ENCODE data around the gene NIPA2. TPM values are rescaled to one million over a fixed set of nuclear protein-coding genes. Genes with fewer than 3 reads are reported as not detected.

Gene NIPA2
- total RNA-seq, 3 donors from 2014 or later, result 35.7 to 50.8 (median 40.3) TPM

DNA sequence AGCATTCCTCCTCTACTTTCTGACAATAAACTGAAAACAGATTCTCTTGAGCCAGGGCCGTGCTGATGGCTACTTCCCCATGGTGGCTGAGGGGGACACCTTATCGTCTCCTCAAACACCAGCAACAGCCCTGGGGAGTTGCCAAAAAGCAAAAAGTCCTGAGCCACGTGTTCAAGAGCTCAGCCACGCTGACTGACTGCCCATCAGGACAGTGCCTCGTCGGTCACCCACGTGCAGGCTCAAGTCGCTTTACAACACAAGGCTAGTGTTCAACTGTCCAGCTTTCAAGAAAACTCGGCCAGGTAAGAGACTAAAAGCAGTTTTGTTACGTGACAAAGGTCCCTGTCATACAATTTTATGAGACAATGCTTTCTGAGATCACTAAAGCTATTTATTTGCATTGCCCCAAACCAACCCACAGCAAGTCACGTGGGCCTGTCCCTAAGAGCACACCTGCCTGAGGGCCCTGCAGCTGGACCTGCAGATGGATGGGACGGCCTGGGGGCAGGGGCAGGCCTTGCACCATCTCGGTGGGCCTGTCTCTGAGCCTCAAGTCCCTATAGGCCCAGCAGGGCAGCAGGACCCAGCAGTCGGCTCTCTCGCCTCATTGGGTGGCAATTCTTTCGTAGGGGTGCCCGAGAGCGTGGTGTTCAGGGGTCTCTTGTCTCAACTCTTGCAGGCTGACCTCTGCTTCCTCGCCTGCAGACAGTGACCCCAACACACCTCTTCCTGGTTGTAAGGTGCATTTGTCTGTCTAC, 42.7 kb downstream of the NIPA2 start:
- H3K27me3 ChIP-seq, result no peaks in the 10 kb centered on the region
- no peaks in the 10 kb centered on the region for H3K4me1 ChIP-seq
- H3K36me3 ChIP-seq, result peaks cover 9% of the 10 kb centered on the region
- TF ChIP-seq POLR2A (IDR thresholded peaks at IDR 0.05), result no peak
- TF ChIP-seq, protein P1, sequence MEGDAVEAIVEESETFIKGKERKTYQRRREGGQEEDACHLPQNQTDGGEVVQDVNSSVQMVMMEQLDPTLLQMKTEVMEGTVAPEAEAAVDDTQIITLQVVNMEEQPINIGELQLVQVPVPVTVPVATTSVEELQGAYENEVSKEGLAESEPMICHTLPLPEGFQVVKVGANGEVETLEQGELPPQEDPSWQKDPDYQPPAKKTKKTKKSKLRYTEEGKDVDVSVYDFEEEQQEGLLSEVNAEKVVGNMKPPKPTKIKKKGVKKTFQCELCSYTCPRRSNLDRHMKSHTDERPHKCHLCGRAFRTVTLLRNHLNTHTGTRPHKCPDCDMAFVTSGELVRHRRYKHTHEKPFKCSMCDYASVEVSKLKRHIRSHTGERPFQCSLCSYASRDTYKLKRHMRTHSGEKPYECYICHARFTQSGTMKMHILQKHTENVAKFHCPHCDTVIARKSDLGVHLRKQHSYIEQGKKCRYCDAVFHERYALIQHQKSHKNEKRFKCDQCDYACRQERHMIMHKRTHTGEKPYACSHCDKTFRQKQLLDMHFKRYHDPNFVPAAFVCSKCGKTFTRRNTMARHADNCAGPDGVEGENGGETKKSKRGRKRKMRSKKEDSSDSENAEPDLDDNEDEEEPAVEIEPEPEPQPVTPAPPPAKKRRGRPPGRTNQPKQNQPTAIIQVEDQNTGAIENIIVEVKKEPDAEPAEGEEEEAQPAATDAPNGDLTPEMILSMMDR (IDR thresholded peaks at IDR 0.05), result no peak
- TF ChIP-seq POLR2AphosphoS5 (IDR thresholded peaks at IDR 0.05), result no peak
- DNase-seq (ENCODE audit: low spot score in 2 of 2), result no peak
- H3K4me3 ChIP-seq, result no peak overlapping the region
- no peak overlapping the region for H3K27ac ChIP-seq
- H3K9me3 ChIP-seq, result no peaks in the 10 kb centered on the region
- intact Hi-C loops (cut with DNase I; ENCODE audit: low total_unique reads), result no loop called here

DNA sequence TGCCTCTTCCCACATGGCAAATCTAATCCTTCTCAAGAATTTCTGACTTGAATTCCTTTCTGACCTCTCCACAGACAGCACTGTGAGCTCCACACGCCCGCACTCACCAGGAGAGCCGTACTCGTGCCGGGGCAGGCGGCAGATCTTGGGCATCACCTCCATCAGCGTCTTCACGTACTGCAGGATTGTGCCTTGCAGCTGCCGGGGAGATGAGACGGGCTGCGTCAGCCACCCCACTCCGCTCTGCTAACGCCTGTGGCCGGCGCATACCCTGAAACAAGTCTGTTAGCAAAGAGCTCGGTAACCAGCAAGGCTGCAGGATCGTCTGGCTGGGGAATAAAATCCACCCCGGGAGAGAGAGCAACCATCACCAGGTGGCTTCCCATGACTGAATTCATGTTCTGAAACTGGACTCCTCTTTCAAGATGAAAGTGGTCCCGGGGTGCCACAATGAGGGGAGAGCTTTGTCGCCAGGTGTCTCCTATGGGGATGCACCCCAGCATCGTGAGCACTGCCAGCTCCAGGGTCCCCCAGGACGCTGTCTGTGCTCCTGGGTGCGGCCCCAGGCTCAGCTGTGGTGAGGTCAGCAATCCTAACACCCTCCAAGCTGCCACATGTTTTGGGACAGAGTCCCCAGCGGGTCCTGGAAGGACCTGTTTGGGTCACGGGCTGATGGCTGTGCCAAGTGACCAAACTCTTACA, 43.4 kb downstream of the NIPA2 start:
- peaks cover 9% of the 10 kb centered on the region for H3K36me3 ChIP-seq
- TF ChIP-seq POLR2AphosphoS5 (IDR thresholded peaks at IDR 0.05) (no peak), POLR2A (IDR thresholded peaks at IDR 0.05) (no peak)
- TF ChIP-seq, protein P1 (IDR thresholded peaks at IDR 0.05), result no peak
- H3K4me3 ChIP-seq, result no peak overlapping the region
- no peak for DNase-seq (ENCODE audit: low spot score in 2 of 2)
- H3K4me1 ChIP-seq, result no peaks in the 10 kb centered on the region
- no peak overlapping the region for H3K27ac ChIP-seq
- H3K27me3 ChIP-seq, result no peaks in the 10 kb centered on the region
- H3K9me3 ChIP-seq, result no peaks in the 10 kb centered on the region
- intact Hi-C loops (cut with DNase I; ENCODE audit: low total_unique reads), result no loop called here

DNA sequence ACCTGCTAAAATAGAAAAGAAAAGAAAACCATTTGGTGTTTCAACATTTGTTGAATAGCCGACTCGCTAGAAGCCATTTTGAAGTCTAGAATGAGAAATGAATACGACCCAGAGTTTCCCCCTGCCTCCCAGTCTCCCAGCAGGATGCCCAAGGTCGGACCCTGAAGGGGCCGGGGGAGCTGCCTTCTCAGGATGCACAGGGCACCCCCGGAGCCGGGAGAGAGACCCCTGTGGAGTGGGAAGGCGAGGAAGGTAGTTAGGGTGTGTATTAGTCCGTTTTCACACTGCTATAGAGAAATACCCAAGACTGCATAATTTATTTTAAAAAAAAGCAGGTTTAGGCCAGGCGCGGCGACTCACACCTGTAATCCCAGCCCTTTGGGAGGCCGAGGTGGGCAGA, 44.7 kb downstream of the NIPA2 start:
- H3K4me1 ChIP-seq, result no peaks in the 10 kb centered on the region
- DNase-seq (ENCODE audit: low spot score in 2 of 2), result no peak
- H3K36me3 ChIP-seq, result peaks cover 9% of the 10 kb centered on the region
- intact Hi-C loops (cut with DNase I; ENCODE audit: low total_unique reads), result no loop called here
- no peaks in the 10 kb centered on the region for H3K9me3 ChIP-seq
- TF ChIP-seq POLR2AphosphoS5 (IDR thresholded peaks at IDR 0.05) (no peak), POLR2A (IDR thresholded peaks at IDR 0.05) (no peak)
- TF ChIP-seq, protein P1 (IDR thresholded peaks at IDR 0.05), result no peak
- H3K4me3 ChIP-seq, result no peak overlapping the region
- H3K27me3 ChIP-seq, result no peaks in the 10 kb centered on the region
- H3K27ac ChIP-seq, result no peak overlapping the region

DNA sequence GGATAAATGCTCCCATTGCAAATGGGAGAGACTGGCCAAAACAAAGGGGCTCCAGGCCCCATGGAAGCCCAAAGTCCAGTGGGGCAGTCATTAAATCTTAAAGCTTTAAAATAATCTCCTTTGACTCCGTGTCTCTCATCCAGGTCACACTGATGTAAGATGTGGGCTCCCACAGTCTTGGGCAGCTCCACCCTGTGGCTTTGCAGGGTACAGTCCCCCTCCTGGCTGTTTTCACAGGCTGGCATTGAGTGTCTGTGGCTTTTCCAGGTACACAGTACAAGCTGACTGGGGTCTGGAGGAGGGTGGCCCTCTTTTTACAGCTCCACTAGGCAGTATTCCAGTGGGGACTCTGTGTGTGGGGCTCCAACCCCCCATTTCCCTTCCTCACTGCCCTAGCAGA, 45.9 kb downstream of the NIPA2 start:
- Histone ChIP-seq H3K4me3 (no peak overlapping the region), H3K36me3 (peaks cover 9% of the 10 kb centered on the region), H3K27ac (no peak overlapping the region), H3K27me3 (no peaks in the 10 kb centered on the region), H3K9me3 (no peaks in the 10 kb centered on the region), H3K4me1 (no peaks in the 10 kb centered on the region)
- intact Hi-C loops (cut with DNase I; ENCODE audit: low total_unique reads), result no loop called here
- no peak for DNase-seq (ENCODE audit: low spot score in 2 of 2)
- TF ChIP-seq, protein P1 (IDR thresholded peaks at IDR 0.05), result peak in 1 of 3 donors; percentile 25
- TF ChIP-seq POLR2A (IDR thresholded peaks at IDR 0.05) (no peak), POLR2AphosphoS5 (IDR thresholded peaks at IDR 0.05) (no peak)

DNA sequence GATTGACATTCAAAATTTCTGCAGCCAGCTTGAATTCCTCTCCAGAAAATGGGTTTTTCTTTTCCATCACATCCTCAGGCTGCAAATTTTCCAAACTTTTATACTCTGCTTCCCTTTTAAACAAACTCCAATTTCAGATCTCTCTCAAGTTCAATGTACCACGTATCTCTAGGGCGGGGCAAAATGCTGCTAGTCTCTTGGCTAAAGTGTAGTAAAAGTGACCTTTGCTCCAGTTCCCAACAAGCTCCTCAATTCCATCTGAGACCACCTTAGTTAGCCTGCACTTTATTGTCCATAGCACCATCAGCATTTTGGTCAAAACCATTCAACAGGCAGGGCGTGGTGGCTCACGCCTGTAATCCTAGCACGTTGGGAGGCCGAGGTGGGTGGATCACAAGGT, 46.7 kb downstream of the NIPA2 start:
- Histone ChIP-seq H3K4me3 (no peak overlapping the region), H3K9me3 (no peaks in the 10 kb centered on the region), H3K27me3 (no peaks in the 10 kb centered on the region), H3K4me1 (no peaks in the 10 kb centered on the region), H3K27ac (no peak overlapping the region), H3K36me3 (peaks cover 9% of the 10 kb centered on the region)
- intact Hi-C loops (cut with DNase I; ENCODE audit: low total_unique reads), result no loop called here
- no peak for DNase-seq (ENCODE audit: low spot score in 2 of 2)
- TF ChIP-seq POLR2A (IDR thresholded peaks at IDR 0.05) (no peak), POLR2AphosphoS5 (IDR thresholded peaks at IDR 0.05) (no peak)
- TF ChIP-seq, protein P1 (IDR thresholded peaks at IDR 0.05), result no peak
